Activated naive CD4-positive, alpha-beta T cell treated with anti-CD3 and anti-CD28 coated beads for 36 hours (primary cell): ENCODE data around the gene CPS1. TPM values are rescaled to one million over a fixed set of nuclear protein-coding genes. Genes with fewer than 3 reads are reported as not detected.

Experiments
- total RNA-seq, 2 experiments: library from RNA; stranded (reverse); gene quantifications; one replicate each; pipeline ENCODE4 v1.2.3, GENCODE V29; 2021

CPS1 gene
- total RNA-seq, 2 experiments from 2014 or later = 0.86 to 0.96 TPM

Other genes with a start within 250 kb of the CPS1 start
- gene MYL1, start 241.4 kb upstream of the CPS1 start, total RNA-seq = not detected
- 10 to 100 TPM; 46.1 to 47.5 TPM for gene LANCL1, start 79.8 kb upstream of the CPS1 start, total RNA-seq